Globus pallidus (tissue), 1 donor: Measurements from ENCODE around the gene NDUFAF8.
A peak's percentile ranks its signal among the peaks of the same experiment; 100 is the strongest.

Experiments used
- DNase-seq: peaks from one replicate; pipeline ENCODE4 v3.0.0-alpha.2; 2015; ENCODE audit warnings: low spot score

NDUFAF8 gene

DNA sequence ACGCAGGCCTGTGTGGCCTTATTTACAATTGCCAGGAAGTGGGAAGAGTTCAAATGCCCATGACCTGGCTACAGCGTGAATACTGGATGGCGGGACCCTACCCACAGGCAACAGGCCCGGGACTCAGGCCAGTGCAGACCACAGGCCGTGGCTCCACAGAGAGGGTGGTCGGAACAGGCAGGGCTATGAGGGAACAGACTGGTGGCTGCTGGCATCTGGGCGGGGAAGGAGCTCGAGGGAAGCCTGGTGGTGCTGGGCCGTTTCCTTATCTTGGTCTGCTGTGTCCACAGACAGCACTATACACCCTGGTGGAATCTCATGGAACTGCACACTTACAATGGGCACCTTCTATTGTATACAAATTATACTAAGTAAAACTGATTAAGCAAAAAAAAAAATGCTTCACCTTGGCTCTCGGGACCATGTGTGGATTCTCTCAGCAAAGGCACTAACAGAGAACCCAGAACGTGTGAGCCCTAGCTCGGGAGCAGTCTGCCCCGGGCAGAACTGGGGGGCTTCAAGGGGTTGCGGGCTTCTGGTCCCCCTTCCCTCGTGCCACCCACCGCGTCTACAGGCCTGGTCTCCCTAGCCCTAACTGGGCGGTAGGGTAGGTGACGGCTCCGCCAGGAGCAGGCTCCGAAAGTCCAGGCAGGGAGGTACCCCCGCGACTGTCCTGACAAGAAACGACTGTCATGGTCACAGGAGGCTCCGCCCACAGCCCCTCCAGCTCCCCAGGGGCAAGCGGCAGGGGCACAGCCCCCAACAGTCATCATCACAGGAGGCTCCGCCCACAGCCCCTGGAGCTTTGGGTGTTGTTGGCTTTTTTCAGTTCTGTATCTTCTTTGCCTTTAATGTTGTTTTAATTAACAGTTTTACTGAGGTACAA, 38.2 kb upstream of the NDUFAF8 start:
- peak; percentile 80 for DNase-seq

DNA sequence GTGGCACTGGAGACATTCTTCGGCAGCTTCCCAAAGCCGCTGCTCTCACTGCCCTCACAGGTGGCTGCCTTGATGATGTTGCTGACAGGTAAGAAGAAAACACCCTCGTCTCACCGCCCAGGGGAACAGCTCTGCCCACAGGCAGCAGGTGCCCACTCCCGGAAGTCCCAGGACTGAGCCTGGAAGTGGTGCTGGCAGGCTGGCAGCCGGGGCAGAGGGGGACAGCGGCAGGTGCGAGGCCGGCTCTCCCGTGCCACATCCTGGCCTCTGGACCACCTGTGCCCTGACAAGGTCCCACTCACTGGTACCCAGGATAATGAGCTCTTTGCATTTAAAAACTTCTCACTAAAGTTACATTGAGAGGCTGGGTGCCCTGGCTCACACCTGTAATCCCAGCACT, 36.8 kb upstream of the NDUFAF8 start:
- DNase-seq = no peak

DNA sequence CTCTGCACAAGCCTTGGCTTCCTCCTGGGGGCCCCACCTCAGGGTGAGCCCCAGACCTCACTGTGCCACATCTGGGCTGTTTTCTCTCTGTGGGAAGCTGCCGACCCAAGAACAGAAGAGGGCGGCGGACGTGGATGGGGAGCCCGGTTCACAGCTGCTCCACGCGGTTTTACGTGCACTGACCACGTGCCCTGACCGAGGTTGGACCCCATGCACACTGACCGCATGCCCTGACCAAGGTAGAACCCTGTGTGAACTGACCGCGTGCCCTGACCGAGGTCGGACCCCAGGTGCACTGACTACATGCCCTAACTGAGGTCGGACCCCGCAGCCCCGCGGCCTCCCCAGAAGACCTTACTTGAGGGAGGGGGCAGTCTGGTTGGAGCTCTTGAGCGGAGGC, 36.0 kb upstream of the NDUFAF8 start:
- no peak for DNase-seq

DNA sequence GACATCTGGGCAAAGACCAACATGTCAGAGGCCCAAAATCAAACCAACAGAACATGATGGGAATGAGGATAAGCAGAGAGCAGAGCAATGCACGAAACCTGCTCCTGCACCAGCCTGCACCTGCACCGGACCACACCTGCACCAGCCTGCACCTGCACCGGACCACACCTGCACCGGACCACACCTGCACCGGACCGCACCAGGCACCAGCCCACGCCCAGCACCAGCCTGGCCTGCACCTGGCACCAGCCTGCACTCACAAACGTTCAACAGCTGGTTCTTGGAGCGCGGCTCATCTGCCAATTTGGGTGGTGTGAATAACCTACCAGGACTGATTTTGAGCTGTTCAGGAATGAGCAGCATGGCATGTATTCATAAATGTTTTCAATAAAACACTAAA, 34.5 kb upstream of the NDUFAF8 start:
- no peak for DNase-seq

DNA sequence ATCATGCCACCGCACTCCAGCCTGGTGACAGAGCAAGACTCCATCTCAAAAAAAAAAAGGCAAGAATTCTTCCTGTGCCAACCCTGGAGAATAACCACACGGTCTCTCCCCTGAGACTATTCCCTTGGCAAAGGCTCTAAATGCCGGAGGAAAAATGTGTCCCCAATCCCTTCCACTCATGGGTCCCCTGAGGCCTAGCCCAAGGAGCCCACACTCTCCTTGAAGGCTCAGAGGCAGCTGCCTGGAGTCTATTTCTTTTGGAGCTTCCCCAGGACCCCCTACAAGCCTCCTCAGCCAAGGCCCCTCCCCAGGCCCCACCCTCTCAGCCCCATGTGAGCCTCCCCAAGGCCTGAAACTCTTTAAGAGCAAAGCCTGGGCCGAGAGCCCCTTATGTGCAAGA, 33.0 kb upstream of the NDUFAF8 start:
- DNase-seq = no peak

DNA sequence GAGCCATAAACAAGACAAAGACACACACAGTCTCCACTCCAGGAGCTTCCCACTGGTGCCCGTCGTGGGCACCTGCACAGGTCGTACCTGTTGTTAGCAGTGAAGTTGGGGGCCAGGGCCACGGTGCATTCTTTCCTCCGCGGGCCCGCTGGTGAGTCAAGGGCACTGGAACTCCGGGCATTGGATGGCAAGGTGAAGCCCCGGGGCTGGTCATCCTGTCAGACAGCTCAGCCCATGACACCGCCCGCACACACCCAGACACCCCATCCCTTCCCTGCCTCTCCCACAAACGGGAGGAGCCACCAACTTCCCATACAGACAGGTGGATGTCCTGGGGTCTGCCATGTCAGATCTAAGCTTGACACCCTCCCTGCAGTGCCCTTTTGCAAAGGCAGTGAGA, 32.5 kb upstream of the NDUFAF8 start:
- DNase-seq = no peak

DNA sequence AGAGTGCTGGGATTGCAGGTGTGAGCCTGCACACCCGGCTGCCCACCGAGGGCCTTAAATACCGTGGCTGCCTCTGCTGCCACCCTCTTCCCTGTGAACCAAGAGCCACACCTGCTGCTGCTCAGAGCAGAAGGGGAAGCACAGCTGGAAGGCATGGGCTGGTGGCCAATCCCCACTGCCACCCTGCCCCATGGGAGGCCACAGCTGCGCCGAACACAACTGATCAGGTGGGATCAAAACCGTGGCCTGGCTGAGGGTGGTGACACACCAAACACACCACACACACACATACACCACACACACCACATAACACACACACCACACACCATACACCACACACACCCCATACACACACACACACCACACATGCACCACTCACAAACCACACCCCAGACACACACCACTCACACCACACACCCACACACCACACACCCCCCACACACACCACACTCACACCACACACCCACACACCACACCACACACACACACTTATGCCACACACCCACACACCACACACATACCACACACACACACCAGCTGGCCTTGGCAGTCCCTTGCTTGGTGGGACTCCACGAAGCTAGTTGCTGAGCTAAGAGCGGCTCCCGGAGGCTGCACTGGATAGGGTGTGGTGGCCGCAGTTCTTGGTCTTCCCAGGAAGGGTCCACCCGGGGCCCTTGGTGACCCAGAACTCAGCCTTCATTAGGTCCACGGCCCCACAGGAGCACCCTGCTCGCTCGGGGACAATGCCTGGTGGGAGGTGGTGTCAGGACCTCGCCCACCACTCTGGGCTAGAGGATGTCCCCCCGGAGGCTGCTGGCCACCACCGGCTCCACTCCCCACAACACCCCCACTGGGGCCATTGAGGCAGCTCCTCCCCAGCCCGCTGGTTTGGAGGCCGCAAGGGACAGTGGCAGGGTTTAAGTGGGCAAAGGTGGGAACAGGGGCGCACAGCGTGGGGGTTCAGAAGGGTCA, 31.2 kb upstream of the NDUFAF8 start:
- no peak for DNase-seq

DNA sequence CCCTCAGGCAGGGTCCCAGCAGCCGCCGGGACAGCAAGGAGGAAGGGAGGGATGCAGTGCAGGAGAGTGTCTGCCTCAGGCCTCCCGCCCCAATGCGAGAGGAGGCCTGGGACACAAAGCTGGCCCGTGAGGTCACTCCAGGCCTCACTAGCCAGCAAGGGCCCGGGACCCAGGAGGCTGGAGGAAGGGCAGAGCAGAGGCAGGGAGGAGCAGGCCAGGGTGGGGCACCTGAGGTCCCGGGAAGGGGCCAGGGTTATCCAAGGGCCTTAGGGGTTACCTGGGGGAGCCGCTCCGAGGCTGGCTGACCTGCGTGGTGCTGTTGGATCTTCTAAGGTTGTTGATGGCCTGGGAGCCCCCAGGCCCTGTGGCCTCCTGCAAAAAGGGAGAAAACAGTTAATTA, 30.5 kb upstream of the NDUFAF8 start:
- no peak for DNase-seq

DNA sequence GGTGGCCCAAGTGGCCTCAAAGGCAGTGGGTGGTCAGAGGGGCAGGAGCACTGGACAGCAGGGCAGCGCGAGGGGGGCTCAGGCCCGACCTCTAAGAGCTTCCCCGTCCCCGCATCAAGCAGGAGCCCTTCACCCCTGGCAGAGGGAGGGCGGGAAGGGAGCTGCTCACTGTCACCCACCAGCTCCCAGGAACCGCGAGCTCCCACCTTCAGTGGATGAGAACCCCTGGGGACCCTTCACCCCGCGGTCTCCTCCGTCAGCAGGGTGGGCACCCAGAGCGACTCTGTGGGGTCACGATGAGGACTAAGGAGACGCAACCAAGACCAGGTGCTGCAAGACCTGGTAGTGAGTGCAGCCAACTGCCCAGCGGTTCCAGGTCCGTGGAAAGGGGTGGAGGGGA, 30.0 kb upstream of the NDUFAF8 start:
- no peak for DNase-seq

DNA sequence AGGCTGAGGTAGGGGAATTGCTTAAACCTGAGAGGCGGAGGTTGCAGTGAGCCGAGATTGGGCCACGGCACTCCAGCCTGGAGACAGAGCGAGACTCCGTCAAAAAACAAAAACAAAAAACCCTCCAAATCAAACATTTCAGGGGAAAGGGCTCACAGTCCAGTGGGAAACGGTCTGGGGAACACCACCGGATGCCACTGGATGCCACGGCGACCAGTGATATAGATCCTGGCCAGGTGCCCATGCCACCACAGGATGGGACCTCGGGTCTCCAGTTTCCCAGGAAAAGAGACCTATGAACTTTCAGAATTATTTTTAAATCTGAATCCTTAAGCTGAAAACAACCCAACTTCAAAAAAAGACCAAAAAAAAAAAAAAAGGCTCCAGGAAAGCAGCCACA, 28.7 kb upstream of the NDUFAF8 start:
- no peak for DNase-seq

DNA sequence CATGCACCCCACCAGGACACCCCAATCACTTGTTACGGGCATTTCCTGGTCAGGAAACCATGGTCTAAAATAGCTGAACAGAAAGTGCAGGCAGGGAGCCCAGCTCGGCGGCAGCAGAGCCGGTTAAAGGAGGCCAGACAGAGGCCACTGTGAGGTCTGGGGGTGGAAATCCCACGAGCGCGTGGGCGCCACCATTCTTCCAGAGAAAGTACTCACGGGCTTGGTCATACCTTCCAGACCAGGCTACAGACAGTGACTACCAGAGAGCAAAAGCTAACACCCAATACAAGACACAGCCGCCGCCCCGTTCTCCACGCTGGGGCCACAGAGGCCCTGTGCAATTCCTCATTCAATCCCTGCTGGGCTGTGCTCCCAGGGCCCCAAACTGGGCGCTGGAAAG, 28.2 kb upstream of the NDUFAF8 start:
- DNase-seq = no peak

DNA sequence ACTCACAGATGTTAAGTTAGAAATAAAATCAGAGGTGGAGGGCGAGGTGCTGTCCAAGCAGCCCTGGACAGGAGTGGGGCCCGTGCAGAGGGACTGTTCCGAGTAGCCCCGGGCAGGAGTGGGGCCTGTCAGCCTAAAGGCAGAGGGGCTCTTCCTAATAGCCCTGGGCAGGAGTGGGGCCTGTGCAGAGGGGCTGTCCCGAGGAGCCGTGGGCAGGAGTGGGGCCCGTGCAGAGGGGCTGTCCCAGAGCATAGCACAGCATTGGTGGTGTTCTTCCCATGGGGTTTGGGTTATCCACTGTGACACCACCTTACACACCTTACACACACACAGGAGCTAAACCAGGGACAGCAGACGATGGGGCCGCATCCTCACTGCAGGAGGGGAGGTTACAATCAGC, 26.8 kb upstream of the NDUFAF8 start:
- no peak for DNase-seq

DNA sequence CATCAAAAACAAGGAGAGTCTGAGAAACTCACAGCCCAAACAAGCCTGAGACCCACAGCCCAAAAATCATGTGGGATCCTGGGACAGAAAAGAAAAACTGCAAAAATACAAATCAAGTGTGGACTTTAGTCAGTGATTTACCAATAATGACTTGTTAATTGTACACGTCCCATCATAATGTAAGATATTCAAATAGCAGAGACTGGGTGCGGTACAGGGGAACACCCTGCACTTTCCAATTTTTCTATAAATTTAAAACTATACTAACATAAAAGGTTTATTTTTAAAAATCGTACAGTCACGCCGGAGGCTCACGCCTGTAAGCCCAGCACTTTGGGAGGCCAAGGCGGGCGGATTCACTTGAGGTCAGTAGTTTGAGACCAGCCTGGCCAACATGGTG, 25.1 kb upstream of the NDUFAF8 start:
- no peak for DNase-seq

DNA sequence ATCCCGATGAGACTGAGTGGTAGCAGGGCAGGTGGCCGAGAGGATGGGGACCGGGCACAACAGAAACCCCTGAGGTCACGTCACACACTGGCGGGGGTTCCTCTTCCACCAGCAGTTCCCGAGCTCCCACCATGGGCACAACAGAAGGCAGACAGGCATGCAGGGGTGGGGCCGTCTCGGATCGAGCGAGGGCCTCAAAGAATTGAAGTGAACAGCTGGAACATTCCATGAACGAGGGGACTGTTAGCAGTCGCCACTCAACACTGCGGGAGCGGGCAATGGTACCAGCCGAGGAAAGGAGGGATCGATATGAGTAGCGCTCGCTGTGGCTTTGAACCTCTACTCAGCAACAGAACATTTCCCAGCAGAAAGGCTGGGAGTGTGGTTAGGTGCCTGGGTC, 21.6 kb upstream of the NDUFAF8 start:
- DNase-seq = no peak

DNA sequence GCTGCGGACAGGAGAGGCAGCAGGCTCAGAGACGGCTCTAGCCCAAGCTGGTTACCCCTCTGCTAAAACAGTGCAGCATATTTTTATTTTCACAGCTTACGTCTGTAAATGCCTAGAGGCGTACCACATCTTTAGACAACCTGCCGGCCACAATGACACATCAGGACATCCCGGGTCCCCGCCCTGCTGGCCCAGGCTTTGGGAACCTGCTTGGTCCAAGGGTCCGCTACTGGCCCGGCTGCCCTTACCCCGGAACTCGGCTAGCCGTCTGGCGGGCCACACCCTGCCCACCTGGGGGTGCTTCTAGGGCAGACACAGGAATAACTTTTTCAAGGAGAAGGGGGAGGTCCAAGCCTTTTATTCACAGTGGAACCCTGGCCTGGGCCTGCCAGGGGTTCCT, 20.7 kb upstream of the NDUFAF8 start:
- DNase-seq = no peak

DNA sequence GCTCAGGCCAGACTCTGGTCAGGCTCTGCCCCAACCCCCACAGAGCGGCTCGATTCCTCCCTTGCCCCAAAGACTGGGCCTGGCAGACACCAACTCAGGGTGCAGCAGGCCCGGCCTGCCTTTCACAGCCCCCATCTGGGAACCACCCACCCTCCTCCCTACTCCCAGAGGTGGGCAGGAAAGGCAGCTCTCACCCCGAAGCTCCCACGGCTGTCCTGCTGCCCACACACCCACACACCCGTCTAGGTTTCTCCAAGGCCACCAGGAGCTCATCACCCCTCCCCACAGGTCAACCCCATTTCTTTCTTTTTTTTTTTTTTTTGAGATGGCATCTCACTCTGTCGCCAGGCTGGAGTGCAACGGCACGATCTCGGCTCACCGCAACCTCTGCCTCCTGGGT, 20.1 kb upstream of the NDUFAF8 start:
- DNase-seq = no peak

DNA sequence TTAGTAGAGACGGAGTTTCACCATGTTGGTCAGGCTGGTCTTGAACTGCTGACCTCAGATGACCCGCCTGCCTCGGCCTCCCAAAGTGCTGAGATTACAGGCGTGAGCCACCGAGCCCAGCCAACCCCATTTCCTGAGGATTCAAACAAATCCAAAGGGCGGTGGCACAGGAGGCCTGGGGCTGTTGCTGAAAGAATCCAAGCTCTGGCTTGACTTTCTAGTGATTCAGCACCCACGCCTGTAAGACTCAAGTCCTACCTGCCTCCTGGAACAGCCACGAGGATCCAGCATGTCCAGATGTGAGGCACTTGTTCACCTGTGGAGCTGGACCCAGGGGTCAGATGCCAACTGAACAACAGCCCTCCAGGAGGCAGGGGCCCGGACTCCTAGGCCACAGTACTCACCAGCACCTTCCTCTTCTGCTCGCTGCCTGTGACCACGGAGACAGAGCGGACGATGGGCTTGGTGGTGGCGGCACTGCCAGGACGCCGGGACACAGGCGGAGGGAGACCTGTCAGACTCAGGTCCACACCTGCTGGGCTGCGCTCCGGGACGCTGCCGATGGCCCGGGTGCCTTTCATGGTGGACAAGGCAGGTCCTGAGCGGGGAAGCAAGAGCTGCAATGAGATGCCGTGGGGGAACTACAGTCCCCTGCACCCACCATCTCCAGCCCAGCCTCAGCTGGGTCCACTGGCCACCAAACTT, 19.5 kb upstream of the NDUFAF8 start:
- no peak for DNase-seq

DNA sequence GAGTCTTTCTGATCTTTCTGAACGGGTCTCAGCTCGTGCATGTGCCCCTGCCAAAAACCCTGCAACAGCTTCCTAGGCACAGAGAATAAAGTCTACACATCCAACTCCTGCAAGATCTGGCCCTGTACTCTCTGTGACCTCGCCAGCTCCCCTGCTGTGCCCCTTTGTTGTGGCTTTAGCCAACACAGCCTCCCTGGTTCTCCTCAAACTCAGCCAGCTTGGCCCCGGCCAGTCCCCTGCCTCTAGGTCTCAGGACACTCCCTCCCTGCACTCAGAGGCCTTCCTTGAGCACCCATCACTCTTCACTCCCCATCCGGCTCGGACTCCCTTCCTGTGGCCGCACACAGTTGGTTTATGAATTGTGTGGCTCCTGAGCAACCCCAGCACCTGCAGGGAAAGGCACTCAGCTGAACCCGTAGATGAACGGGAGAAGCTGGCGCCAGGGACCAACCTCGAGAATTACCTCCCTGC, 17.7 kb upstream of the NDUFAF8 start:
- no peak for DNase-seq

DNA sequence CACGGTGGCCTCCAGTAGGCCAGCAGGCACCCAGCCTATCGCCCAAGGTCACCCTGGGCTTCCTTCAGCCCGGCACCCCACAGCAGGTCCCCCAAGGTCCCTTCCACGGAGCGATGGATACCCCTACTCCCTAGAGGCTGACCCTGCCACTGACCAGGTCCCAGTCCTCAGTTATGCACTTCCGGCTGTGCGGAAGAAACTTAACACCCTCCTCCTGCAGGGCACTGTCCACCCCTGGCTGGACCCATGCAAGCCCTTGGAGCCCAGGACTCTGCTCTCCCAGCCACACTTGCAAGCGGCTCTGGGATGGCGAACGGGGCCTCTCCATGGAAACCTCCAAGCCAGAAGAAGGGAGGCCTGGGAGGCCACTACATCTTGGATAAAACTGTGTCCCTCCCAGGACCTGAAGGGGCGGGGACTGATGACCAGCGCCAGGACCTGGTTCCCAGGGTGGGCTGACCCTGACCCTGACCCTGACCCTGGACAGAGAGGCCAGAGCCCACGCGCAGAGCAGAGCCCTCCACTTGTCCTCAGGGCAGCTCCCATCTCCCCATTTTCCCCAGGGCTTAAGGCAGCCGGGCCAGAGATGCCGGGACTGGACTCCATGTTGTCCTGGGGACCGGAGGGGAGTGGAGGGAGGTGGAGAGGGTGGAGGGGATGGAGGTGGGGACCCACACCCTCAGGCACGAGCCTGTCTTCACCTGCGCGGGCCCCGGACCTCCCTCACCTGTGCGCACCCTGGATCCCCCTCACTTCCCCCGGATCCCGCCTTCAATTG, 17.1 kb upstream of the NDUFAF8 start:
- DNase-seq = no peak

DNA sequence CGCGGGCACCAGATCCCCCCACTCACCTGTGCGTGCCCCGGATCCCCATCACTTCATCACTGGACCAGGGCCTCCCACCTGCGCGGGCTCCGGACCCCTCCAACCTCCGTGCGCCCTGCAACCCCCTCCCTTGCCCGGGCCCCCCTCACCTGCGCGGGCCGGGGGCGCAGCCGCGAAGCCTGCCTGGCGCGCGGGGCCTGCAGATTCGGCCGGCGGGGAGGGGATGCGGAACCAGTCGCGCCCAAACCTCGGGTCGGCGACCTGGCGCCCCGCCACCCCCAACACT, 16.6 kb upstream of the NDUFAF8 start:
- DNase-seq = no peak

DNA sequence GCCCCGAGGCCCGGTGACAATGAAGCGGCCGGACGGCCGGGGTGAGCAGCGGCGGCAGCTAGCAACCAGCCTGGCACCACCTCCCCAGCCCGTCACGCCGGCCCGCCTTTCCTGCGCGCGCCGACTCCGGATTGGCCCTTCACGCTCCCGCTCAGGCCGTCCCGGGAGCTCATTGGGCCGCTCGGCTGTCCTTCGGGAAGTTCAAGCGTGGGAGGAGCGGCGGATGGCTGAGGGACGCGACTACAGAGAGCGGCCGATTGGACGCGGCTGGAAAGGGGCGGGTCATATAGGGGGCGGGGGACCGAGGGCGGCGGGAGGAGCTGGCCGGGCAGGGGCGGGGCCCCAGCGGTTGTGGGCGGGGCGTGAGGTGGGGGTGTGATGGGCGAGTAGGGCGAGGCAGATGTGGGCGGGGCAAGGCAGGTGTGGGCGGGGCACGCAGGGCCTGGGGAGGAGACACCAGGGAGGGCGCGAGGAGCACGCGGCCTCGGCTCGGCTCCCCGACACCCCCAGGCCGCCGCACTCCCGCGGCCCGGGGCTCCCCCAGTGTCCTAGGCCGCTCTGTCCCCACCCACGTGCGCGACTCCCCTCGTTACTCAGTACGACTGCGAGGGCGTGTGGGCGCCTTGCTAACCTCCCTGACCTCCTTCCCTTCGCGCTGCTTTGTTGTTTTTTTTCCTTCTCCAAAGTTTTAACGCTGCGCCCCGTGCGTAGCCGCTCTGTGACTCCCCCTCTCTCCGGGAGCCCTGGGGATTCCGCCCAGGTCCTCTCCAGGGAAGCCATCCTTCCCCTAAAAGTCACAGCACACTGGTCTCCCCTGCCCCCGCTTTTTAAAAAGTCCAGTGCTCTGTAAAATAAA, 16.0 kb upstream of the NDUFAF8 start, which contains the start of gene CEP131:
Gene CEP131 (minus strand): TSS at position 60 of the 856 bp plus-strand sequence. CDS start 2,909 bp downstream, outside the sequence.
- peak; percentile 98 for DNase-seq
